ENCODE results near the gene CUX1. TPM values are rescaled to one million over a fixed set of nuclear protein-coding genes. Genes with fewer than 3 reads are reported as not detected.

CUX1 gene
- total RNA-seq, 1 experiment from 2014 or later, result 64.3 TPM

DNA sequence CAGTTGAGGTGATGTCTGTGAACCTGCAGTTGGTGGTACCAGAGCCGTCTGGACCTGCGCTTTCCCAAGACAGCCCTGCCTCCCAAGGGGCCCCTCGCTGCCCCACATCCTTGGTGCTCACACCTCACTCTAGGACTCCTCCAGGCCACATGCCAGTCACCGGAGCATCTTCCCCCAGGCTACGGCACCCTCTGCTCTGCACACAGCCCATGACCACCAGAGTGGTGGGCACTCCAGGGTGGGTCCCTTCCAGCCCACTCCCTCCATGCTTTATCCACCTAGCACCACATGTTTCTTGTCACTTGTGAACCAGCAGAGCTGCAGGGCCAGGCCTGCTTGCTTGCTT, 285.6 kb downstream of the CUX1 start:
- Mint-ChIP-seq H3K9me3 (no peaks in the 10 kb centered on the region), H3K4me1 (no peaks in the 10 kb centered on the region), H3K27me3 (ENCODE audit: low read depth) (no peaks in the 10 kb centered on the region), H3K27ac (peak overlapping the region; percentile 11; the same call in 1 of the 2 replicates), H3K4me3 (no peak overlapping the region), H3K36me3 (peaks cover 27% of the 10 kb centered on the region)
- ChIA-PET POLR2A (no interaction called here), CTCF (no interaction called here)
- TF ChIP-seq ZNF263 (CRISPR knock-in tag; IDR thresholded peaks at IDR 0.05; ENCODE audit: low read depth) (no peak), RORB (CRISPR knock-in tag; IDR thresholded peaks at IDR 0.05) (no peak), MXD4 (CRISPR knock-in tag; IDR thresholded peaks at IDR 0.05; ENCODE audit: borderline replicate concordance) (no peak), ZNF219 (CRISPR knock-in tag; IDR thresholded peaks at IDR 0.05; ENCODE audit: borderline replicate concordance) (no peak), MAX (CRISPR knock-in tag; IDR thresholded peaks at IDR 0.05) (no peak), FOXP4 (CRISPR knock-in tag; IDR thresholded peaks at IDR 0.05) (no peak), CTCF (IDR thresholded peaks at IDR 0.05) (no peak), ZNF512 (CRISPR knock-in tag; IDR thresholded peaks at IDR 0.05; ENCODE audit: borderline replicate concordance) (no peak)
- TF ChIP-seq, protein P1, sequence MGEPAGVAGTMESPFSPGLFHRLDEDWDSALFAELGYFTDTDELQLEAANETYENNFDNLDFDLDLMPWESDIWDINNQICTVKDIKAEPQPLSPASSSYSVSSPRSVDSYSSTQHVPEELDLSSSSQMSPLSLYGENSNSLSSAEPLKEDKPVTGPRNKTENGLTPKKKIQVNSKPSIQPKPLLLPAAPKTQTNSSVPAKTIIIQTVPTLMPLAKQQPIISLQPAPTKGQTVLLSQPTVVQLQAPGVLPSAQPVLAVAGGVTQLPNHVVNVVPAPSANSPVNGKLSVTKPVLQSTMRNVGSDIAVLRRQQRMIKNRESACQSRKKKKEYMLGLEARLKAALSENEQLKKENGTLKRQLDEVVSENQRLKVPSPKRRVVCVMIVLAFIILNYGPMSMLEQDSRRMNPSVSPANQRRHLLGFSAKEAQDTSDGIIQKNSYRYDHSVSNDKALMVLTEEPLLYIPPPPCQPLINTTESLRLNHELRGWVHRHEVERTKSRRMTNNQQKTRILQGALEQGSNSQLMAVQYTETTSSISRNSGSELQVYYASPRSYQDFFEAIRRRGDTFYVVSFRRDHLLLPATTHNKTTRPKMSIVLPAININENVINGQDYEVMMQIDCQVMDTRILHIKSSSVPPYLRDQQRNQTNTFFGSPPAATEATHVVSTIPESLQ (CRISPR knock-in tag; IDR thresholded peaks at IDR 0.05), result no peak
- DNase-seq (ENCODE audit: low spot score) (no peak), ATAC-seq (no peak)

GRCh38 chr7:102104245-102104644, 286.8 kb downstream of the CUX1 start:
- Mint-ChIP-seq H3K4me3 (no peak overlapping the region), H3K27me3 (ENCODE audit: low read depth) (no peaks in the 10 kb centered on the region), H3K36me3 (peaks cover 24% of the 10 kb centered on the region), H3K4me1 (no peaks in the 10 kb centered on the region), H3K27ac (peak overlapping the region; percentile 15), H3K9me3 (no peaks in the 10 kb centered on the region)
- TF ChIP-seq, protein P2, sequence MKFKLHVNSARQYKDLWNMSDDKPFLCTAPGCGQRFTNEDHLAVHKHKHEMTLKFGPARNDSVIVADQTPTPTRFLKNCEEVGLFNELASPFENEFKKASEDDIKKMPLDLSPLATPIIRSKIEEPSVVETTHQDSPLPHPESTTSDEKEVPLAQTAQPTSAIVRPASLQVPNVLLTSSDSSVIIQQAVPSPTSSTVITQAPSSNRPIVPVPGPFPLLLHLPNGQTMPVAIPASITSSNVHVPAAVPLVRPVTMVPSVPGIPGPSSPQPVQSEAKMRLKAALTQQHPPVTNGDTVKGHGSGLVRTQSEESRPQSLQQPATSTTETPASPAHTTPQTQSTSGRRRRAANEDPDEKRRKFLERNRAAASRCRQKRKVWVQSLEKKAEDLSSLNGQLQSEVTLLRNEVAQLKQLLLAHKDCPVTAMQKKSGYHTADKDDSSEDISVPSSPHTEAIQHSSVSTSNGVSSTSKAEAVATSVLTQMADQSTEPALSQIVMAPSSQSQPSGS (CRISPR knock-in tag; IDR thresholded peaks at IDR 0.05; ENCODE audit: borderline replicate concordance, low read depth), result no peak
- no peak for TF ChIP-seq IRF1 (CRISPR knock-in tag; IDR thresholded peaks at IDR 0.05)
- TF ChIP-seq ZNF317 (CRISPR knock-in tag; IDR thresholded peaks at IDR 0.05; ENCODE audit: borderline replicate concordance, low read depth), result no peak
- TF ChIP-seq ZBTB21 (CRISPR knock-in tag; IDR thresholded peaks at IDR 0.05; ENCODE audit: borderline replicate concordance), result no peak
- TF ChIP-seq, protein P3, sequence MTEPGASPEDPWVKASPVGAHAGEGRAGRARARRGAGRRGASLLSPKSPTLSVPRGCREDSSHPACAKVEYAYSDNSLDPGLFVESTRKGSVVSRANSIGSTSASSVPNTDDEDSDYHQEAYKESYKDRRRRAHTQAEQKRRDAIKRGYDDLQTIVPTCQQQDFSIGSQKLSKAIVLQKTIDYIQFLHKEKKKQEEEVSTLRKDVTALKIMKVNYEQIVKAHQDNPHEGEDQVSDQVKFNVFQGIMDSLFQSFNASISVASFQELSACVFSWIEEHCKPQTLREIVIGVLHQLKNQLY (CRISPR knock-in tag; IDR thresholded peaks at IDR 0.05), result no peak
- TF ChIP-seq OVOL2 (CRISPR knock-in tag; IDR thresholded peaks at IDR 0.05; ENCODE audit: borderline replicate concordance), result no peak
- no peak for TF ChIP-seq TEAD1 (CRISPR knock-in tag; IDR thresholded peaks at IDR 0.05)
- TF ChIP-seq, protein P1 (CRISPR knock-in tag; IDR thresholded peaks at IDR 0.05), result no peak
- no peak for TF ChIP-seq GABPB1 (CRISPR knock-in tag; IDR thresholded peaks at IDR 0.05)
- no peak for DNase-seq (ENCODE audit: low spot score)
- ATAC-seq, result no peak
- CTCF ChIA-PET, result interaction anchor here (1.1 kb wide), 1 partner anchor 197 kb away, joined by 3 read pairs; no protein-coding TSS in a partner anchor
- POLR2A ChIA-PET, result no interaction called here
